Measurements from ENCODE around the gene CCDC14.

DNA sequence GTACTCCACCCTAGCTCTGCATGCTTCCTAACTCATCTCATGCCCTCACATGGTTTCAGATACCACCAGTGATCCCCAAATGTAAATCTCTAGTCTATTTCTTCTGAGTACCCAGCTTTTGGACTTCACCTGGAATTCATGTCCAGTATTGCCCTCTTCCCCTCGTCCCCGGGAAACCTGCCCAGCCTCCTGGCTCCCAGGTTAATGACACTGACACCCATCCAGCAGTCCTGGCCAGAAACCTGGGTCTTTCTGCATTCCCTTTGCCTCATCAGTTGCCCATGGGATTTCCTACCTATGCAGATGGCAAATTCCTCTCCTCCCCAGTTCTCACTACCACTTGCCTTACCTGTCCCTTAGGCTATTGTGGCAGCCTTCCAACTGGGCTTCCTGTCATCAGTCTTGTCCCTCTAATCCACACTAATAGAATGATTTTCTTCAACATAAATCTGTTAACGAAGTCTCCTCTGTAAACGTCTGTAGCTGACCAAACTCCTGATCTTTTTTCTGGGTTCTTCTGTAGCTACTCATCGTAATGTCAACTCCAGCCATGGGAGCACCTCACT lies 61.6 kb downstream of the CCDC14 start:
- TF ChIP-seq EZH2 (IDR thresholded peaks at IDR 0.05; ENCODE audit: insufficient read depth, poor library complexity, severe bottlenecking) (no peak), EZH2phosphoT487 (IDR thresholded peaks at IDR 0.05; ENCODE audit: insufficient read depth, low read depth) (no peak)

Measured in GM23248 (cell line).